GM12874 (cell line): ENCODE measurements around the gene TSTD1.
A peak's percentile ranks its signal among the peaks of the same experiment; 100 is the strongest.

Experiments used
- CTCF ChIP-seq: IDR thresholded peaks from 2 replicates; pipeline ENCODE4 v1.5.1; 2011; ENCODE audit warnings: low read depth, mild to moderate bottlenecking, control low read depth, low read length, moderate library complexity; ENCODE audit not compliant: insufficient read depth

TSTD1 gene

GRCh38 chr1:161038523-161039153 lies at the start of gene TSTD1:
Gene TSTD1 (minus strand): TSS chr1:161038964. CDS start chr1:161038889, 75 bp downstream.
- 0 out of 2 replicates have a peak, but pooled peaks have one; percentile 7 for TF ChIP-seq CTCF

- no peak for TF ChIP-seq CTCF
Observed at GRCh38 chr1:161086457-161086856, 47.7 kb upstream of the TSTD1 start.

GRCh38 chr1:161085165-161085564 lies 46.4 kb upstream of the TSTD1 start:
- TF ChIP-seq CTCF, result no peak

GRCh38 chr1:161084597-161084988 lies 45.8 kb upstream of the TSTD1 start:
- no peak for TF ChIP-seq CTCF

GRCh38 chr1:161083748-161084596 lies 45.2 kb upstream of the TSTD1 start:
- no peak for TF ChIP-seq CTCF

GRCh38 chr1:161082996-161083747 lies 44.4 kb upstream of the TSTD1 start:
- no peak for TF ChIP-seq CTCF

- TF ChIP-seq CTCF, result no peak
Observed at GRCh38 chr1:161082483-161082882, 43.7 kb upstream of the TSTD1 start.
